Measurements from ENCODE around the gene ZNF462. TPM values are rescaled to one million over a fixed set of nuclear protein-coding genes. Genes with fewer than 3 reads are reported as not detected.

Gene ZNF462
- total RNA-seq, 1 experiment from 2014 or later, result 164 TPM

- Histone ChIP-seq H3K4me1 (ENCODE audit: insufficient read depth, low read length) (peaks cover 2% of the 10 kb centered on the region; the same call in 1 of the 2 replicates), H3K79me1 (ENCODE audit: insufficient read depth, low read depth, low read length, poor library complexity, severe bottlenecking) (no peaks in the 10 kb centered on the region), H2AFZ (ENCODE audit: low read length) (no peak overlapping the region), H3K4me2 (ENCODE audit: insufficient read depth, insufficient read length, low read length) (no peak overlapping the region), H3K23me2 (ENCODE audit: insufficient read length, low read depth, low read length, poor library complexity, severe bottlenecking) (no peaks in the 10 kb centered on the region), H3K56ac (ENCODE audit: insufficient read length, low read depth, low read length) (no peak overlapping the region), H3K18ac (ENCODE audit: insufficient read length, low read depth, low read length) (no peak overlapping the region), H2BK5ac (ENCODE audit: insufficient read length, low read length) (no peak overlapping the region), H3K27me3 (ENCODE audit: insufficient read depth, low read length) (no peaks in the 10 kb centered on the region), H2BK20ac (ENCODE audit: low read depth, low read length, poor library complexity, severe bottlenecking) (no peak overlapping the region), H2BK120ac (ENCODE audit: low read depth, low read length, poor library complexity, severe bottlenecking) (no peak overlapping the region), H3K9ac (ENCODE audit: extremely low read depth, insufficient read length, low read length) (no peak overlapping the region), H4K8ac (replicated peaks; ENCODE audit: insufficient read length, low read depth, low read length) (no peak overlapping the region), H4K5ac (ENCODE audit: insufficient read length, low read depth, low read length) (no peak overlapping the region), H4K20me1 (ENCODE audit: control insufficient read depth, insufficient read depth, insufficient read length) (no peaks in the 10 kb centered on the region), H4K91ac (ENCODE audit: insufficient read length, low read depth, low read length) (no peak overlapping the region), H3T11ph (ENCODE audit: low read length) (no peak overlapping the region), H3K27ac (ENCODE audit: insufficient read length, low read depth, low read length) (no peak overlapping the region), H3K79me2 (ENCODE audit: insufficient read depth, low read length) (no peaks in the 10 kb centered on the region; the same call in 1 of the 2 replicates), H3K4ac (ENCODE audit: low read depth, low read length) (no peak overlapping the region), H3K23ac (ENCODE audit: insufficient read length, low read depth, low read length) (no peak overlapping the region), H2BK12ac (ENCODE audit: insufficient read length, low read depth, low read length) (no peak overlapping the region), H3K9me3 (ENCODE audit: control insufficient read depth, low read depth, low read length) (no peaks in the 10 kb centered on the region), H3K14ac (ENCODE audit: insufficient read depth, low read length) (no peak overlapping the region), H2BK15ac (ENCODE audit: low read depth, low read length) (no peak overlapping the region), H2AK5ac (ENCODE audit: insufficient read length, low read length) (no peak overlapping the region)
- DNase-seq, result no peak
- Mint-ChIP-seq H3K36me3 (ENCODE audit: insufficient read depth in 1 of 3, low read depth in 3 of 3) (peaks cover 70 to 86% (median 83%) of the 10 kb centered on the region in 3 experiments), H3K27ac (peak overlapping the region in 1 of 3 experiments; percentile 63; a peak in 1 of 7 replicates), H3K4me3 (no peak overlapping the region), H3K9me3 (no peaks in the 10 kb centered on the region), H3K27me3 (ENCODE audit: low read depth) (no peaks in the 10 kb centered on the region), H3K4me1 (peaks cover 31 to 33% of the 10 kb centered on the region in 2 experiments)
- no CpG with 5 or more reads among the region's 3 CpGs for WGBS (ENCODE audit: extremely low coverage, insufficient read length, low lambda C conversion rate)
- TF ChIP-seq CTCF (conservative IDR thresholded peaks at IDR 0.05), result no peak
Measured at GRCh38 chr9:106932675-106933074, 69.7 kb downstream of the ZNF462 start.
